ENCODE results near the gene TLE3.

DNA sequence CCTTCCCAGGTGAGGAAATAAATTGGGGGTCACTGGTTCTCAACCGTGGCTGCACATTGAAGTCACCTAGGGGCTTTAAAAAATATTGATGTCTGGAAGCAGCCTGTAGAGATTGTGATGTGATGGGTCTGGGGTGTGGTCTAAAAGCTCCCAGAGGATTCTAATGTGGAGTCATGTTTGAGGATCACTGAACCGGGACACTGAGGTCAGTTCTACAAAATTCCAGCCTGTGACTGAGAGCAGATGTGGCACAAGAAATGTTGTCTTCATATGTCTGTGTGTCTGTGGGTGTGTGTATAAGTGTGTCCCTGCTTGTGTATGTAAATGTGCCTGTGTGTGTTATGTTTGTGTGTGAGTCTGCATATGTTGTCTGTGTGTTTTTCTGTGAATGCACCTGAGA, 79.9 kb downstream of the TLE3 start:
- TF ChIP-seq, protein P1, sequence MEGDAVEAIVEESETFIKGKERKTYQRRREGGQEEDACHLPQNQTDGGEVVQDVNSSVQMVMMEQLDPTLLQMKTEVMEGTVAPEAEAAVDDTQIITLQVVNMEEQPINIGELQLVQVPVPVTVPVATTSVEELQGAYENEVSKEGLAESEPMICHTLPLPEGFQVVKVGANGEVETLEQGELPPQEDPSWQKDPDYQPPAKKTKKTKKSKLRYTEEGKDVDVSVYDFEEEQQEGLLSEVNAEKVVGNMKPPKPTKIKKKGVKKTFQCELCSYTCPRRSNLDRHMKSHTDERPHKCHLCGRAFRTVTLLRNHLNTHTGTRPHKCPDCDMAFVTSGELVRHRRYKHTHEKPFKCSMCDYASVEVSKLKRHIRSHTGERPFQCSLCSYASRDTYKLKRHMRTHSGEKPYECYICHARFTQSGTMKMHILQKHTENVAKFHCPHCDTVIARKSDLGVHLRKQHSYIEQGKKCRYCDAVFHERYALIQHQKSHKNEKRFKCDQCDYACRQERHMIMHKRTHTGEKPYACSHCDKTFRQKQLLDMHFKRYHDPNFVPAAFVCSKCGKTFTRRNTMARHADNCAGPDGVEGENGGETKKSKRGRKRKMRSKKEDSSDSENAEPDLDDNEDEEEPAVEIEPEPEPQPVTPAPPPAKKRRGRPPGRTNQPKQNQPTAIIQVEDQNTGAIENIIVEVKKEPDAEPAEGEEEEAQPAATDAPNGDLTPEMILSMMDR (IDR thresholded peaks at IDR 0.05), result no peak
- TF ChIP-seq POLR2A (IDR thresholded peaks at IDR 0.05), result no peak

Measured in body of pancreas (tissue), 4 donors.